HCT116 (cell line): ENCODE measurements around the gene ARFGEF3.

ENCODE experiments used
- CTCF ChIP-seq, 3 experiments: fragments of 200-600 bp in 1 of 3; sonication (generic) in 1 of 3; IDR thresholded peaks in 2 of 3; conservative IDR thresholded peaks in 1 of 3; 2 replicates each; pipeline ENCODE4 v1.5.1; 2012 to 2017; ENCODE audit warnings: low read depth in 2 of 3, low read length in 2 of 3, antibody characterized with exemption in 1 of 3, borderline replicate concordance in 1 of 3, control low read depth in 1 of 3, mild to moderate bottlenecking in 1 of 3, mixed read lengths in 1 of 3, mixed run types in 1 of 3, moderate library complexity in 1 of 3; ENCODE audit not compliant: insufficient read depth in 1 of 3
- JUND ChIP-seq: IDR thresholded peaks from 2 replicates; pipeline ENCODE4 v1.6.1; 2012
- POLR2A ChIP-seq: IDR thresholded peaks from 2 replicates; pipeline ENCODE4 v1.7.0; 2011; ENCODE audit warnings: borderline replicate concordance; ENCODE audit not compliant: insufficient read depth, insufficient read length; ENCODE audit errors: extremely low read depth
- REST ChIP-seq: IDR thresholded peaks from 2 replicates; pipeline ENCODE4 v1.6.1; 2012; ENCODE audit warnings: low read depth
- SIN3A ChIP-seq: IDR thresholded peaks from 2 replicates; pipeline ENCODE4 v1.6.1; 2012; ENCODE audit warnings: low read depth
- SP1 ChIP-seq: IDR thresholded peaks from 2 replicates; pipeline ENCODE4 v1.6.1; 2012; ENCODE audit warnings: low read depth
- TF ChIP-seq, protein P1 (sequence below): IDR thresholded peaks from 2 replicates; pipeline ENCODE4 v1.6.1; 2012
- TF ChIP-seq, protein P2 (sequence below): IDR thresholded peaks from 2 replicates; pipeline ENCODE4 v1.6.1; 2012

DNA sequence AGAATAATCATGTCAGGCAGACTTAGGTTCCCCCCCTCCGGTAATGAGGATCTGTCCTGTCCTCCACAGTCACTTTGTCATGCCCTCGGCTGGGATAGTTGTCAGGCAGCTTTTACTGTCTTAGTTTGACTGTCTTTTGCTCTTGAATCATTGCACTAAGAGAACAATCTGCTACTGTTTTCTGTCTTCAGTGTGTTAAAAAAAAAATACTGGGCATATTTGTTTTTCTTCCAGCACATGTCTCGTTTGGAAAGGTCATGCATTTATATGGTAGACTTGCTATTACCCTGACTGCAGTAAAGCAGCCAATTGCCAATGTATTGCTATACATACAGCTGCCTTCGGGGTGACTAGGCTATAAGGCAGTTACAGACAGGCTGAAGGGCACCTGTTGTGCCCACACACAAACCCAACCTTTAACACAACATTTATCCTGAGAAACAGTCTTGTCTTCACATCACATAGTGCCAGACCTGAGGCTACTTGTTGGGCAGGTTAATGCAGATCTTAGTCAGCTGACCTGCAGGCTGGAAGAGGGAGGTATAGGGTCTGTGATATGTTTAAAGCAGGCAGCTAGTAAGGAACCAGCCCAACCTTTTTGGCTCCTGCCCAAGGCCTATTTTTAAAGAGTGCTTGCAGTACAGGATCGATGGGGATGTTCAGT is 26.7 kb downstream of the ARFGEF3 start:
- TF ChIP-seq, protein P1, sequence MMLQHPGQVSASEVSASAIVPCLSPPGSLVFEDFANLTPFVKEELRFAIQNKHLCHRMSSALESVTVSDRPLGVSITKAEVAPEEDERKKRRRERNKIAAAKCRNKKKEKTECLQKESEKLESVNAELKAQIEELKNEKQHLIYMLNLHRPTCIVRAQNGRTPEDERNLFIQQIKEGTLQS, result no peak
- no peak for TF ChIP-seq JUND
- no peak for TF ChIP-seq POLR2A
- TF ChIP-seq SP1, result no peak
- no peak for TF ChIP-seq CTCF (IDR thresholded peaks at IDR 0.05 in 2 of 3, conservative IDR thresholded peaks at IDR 0.05 in 1 of 3; ENCODE audit: borderline replicate concordance in 1 of 3, insufficient read depth in 1 of 3, low read depth in 2 of 3, low read length in 2 of 3)
- no peak for TF ChIP-seq REST
- TF ChIP-seq SIN3A, result no peak
- TF ChIP-seq, protein P2, sequence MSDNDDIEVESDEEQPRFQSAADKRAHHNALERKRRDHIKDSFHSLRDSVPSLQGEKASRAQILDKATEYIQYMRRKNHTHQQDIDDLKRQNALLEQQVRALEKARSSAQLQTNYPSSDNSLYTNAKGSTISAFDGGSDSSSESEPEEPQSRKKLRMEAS, result no peak
